GM19397 (cell line): ENCODE results near the gene MTO1.
"Not testable (repeated sequence)": the region's sequence is repeated elsewhere in the genome, so short reads cannot be mapped to it uniquely, and the experiment has no call there.

Source experiments
- ATAC-seq: cut with Tn5 transposase; IDR thresholded peaks from one replicate; pipeline ENCODE4 v1.9.1; 2021; ENCODE audit warnings: mild to moderate bottlenecking, moderate library complexity; ENCODE audit not compliant: unreplicated experiment

The MTO1 gene, protein sequence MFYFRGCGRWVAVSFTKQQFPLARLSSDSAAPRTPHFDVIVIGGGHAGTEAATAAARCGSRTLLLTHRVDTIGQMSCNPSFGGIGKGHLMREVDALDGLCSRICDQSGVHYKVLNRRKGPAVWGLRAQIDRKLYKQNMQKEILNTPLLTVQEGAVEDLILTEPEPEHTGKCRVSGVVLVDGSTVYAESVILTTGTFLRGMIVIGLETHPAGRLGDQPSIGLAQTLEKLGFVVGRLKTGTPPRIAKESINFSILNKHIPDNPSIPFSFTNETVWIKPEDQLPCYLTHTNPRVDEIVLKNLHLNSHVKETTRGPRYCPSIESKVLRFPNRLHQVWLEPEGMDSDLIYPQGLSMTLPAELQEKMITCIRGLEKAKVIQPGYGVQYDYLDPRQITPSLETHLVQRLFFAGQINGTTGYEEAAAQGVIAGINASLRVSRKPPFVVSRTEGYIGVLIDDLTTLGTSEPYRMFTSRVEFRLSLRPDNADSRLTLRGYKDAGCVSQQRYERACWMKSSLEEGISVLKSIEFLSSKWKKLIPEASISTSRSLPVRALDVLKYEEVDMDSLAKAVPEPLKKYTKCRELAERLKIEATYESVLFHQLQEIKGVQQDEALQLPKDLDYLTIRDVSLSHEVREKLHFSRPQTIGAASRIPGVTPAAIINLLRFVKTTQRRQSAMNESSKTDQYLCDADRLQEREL

DNA sequence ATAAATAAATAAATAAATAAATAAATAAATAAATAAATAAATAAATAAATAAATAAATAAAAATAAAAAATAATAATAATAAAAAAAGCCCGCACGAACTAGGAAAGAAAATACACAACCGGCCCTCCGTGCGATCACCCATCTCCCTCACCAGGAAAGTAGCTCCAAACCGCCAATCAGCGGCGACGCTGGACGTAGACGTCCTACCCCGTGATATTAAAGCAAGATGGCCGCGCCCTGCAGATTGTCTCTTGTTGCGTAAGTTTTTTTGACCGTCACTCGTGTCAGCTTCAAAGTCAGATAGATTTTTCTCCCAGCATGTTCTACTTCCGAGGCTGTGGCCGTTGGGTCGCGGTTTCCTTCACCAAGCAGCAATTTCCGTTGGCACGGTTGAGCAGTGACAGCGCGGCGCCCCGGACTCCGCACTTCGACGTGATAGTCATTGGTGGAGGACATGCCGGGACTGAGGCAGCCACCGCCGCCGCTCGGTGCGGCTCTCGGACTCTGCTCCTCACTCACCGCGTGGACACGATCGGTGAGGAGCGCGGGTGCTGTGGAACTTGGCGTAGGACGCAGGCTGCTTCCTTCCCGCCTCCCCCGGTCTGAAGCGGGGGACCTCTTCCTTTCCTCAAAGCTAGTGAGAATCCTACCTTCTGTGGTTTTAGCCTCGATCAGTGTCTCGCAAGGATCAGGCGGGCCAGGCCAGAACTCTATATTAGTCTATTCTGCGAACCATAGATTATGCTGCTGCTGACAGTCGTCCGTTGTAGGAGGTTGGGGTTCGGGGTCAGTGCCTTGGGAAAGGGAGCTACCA lies at the start of gene MTO1:
Gene MTO1 (plus strand): TSS at position 201 of the 814 bp plus-strand sequence. CDS start 118 bp downstream, at position 319.
- ATAC-seq, result peak; percentile 93

- ATAC-seq, result no peak
Observed at GRCh38 chr6:73413102-73413501, 48.4 kb upstream of the MTO1 start.

- ATAC-seq, result no peak
Observed at GRCh38 chr6:73418081-73418741, 43.3 kb upstream of the MTO1 start.

GRCh38 chr6:73421534-73421933 lies 40.0 kb upstream of the MTO1 start:
- ATAC-seq, result no peak

- no peak for ATAC-seq
Observed at GRCh38 chr6:73435236-73435635, 26.3 kb upstream of the MTO1 start.

- no peak for ATAC-seq
Observed at GRCh38 chr6:73443555-73443954, 18.0 kb upstream of the MTO1 start.

DNA sequence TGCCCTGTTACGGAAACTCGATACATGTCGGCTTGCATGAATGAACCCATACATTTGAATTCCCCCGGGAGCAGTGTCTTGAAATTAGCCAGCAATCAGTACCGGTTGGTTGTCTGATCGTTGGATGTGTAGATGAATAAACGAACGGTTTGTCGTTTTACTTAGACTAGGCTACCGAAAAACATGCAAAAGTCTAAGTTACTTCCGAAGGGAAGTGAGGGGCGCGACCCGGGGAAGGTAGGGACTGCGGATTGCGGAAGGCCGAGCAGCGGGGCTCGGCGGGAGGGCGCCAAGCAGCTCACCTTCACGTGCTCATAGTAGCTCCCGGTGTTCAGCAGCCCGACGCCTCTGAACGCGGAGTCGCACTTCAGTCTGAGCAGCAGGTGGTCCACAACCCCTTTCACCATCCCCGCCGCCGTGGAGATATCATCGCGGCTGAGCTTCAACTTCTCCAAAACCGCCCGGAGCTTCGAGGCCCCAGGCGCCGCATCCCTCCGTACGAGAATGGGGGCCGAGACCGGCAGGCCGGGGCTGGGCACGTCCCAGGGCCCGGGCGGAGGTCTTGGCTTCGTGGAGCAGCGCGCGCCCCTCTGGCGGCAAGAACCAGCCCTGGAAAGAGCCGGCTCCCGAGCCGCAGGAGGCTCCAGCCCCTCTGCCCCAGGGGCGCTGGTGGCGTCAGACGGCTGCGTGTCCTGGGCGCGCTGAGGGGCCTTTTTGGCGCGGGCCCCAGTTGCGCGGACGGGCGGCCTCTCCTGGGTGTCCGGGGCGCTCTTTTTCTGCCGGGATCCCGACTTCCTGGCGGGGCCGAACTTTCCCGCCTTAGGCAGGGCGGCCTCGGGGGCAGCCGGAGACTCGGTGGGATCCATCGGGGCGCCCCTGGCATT lies 10.1 kb upstream of the MTO1 start:
- ATAC-seq, result peak; percentile 65

GRCh38 chr6:73452107-73452461 lies 9.5 kb upstream of the MTO1 start, which contains the start of gene CGAS:
Gene CGAS, minus strand, starts transcription at chr6:73452297. Its CDS starts 116 bp downstream, at chr6:73452181.
- ATAC-seq, result peak; percentile 74

DNA sequence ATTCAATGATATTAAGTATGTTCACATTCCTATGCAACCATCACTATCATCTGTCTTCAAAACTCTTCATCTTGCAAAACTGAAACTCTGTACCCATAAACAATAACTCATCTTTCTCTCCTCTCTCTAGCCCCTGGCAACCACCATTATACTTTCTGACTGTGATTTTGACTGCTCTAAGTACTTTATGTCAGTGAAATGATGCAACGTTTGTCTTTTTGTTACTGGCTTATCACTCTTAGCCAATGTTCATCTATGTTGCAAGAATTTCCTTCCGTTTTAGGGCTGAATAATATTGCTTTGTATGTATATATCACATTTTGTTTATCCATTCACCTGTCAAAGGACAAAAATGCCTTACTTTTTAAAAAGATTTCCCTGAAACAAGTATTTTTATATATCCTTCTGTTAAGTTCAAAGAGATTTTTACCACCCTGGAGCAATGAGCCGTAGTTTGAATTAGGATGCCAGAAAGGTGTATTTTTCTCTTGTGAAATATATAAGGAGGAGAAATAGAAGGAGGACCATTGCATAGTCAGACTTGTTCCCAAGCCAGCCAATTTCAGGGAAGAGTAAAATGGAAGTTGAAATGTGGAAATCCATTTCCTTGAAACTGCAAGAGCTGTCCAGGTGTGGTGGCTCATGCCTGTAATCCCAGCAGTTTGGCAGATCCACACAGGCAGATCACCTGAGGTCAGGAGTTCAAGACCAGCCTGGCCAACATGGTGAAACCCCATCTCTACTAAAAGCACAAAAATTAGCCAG lies 5.5 kb upstream of the MTO1 start:
- ATAC-seq, result no peak

DNA sequence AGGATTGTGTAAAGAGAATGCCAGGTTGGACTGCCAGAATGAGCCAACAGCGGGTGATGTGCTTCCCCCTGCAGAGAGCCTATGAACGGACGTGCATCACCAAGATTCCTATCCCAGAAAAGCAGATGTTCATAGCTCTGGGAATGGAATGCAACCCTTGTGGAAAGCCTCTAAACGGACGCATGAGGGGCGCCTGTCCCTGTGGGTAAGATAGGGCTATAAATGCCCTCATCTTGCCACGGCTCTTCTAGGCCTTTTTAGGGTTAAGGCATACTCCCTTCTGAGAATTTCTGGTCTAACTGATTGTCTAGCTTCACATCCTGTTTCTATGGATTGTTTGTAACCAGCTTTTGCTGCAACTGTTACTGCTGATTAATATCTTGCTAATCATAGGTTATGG lies 2.1 kb upstream of the MTO1 start:
- not testable (repeated sequence) for ATAC-seq

DNA sequence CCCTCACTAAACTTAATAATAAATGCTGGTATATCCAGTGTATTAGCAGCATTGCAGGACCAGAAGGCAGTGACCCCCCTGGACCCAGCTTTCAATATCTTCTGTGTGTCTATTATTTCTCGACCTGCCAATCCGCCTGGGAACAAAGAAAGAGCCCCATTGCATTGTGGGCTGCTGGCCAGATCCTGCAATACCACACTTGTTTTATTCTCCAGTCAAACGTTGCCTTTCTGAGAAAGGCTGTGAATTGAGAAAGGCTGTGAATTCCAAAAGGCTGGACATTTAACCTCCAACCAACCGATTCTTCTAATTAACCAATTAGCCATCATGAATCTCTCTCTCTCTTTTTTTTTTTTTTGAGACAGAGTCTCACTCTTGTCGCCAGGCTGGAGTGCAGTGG lies 1.5 kb upstream of the MTO1 start:
- ATAC-seq, result no peak

DNA sequence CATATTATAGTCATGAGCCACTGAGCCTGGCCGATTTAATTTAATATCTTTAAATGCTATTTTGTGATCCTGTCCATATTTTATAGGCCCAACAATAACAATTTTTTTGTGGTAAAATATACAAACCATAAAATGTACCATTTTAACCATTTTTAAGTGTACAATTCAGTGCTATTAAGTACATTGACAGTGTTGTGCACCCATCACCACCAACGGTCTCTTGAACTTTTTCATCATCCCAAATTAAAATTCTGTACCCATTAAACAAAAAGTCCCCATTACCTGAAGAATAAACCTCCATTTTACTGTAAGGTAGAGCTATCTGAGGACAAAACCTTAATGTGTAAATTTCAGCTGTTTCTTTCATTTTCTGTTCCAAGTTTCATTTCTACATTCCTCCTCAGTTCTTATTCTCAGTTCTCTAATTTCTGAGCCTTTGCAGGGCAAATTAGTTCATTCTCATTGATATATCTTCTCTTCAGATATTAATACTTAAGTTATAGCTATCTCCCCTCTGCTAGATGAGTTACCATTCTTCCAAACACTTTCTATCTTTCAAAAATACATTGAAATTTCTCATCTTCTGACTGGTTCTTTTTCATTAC lies 10.3 kb downstream of the MTO1 start:
- ATAC-seq, result peak; percentile 96

- no peak for ATAC-seq
Observed at GRCh38 chr6:73476723-73477122, 15.2 kb downstream of the MTO1 start.

DNA sequence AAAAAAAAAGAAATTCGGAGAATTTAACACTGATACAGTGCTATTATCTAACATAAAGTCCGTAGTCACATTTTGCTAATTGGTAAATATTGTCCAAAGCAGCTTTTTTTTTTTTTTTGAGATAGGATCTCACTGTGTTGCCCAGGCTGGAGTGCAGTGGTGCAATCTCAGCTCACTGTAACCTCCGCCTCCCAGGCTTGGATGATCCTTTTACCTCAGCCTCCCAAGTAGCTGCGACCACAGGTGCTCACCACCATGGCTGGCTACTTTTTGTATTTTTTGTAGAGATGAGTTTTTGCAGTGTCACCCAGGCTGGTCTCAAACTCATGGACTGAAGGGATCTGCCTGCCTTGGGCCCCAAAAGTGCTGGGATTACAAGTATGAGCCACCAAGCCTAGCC lies 15.9 kb downstream of the MTO1 start:
- ATAC-seq, result no peak

DNA sequence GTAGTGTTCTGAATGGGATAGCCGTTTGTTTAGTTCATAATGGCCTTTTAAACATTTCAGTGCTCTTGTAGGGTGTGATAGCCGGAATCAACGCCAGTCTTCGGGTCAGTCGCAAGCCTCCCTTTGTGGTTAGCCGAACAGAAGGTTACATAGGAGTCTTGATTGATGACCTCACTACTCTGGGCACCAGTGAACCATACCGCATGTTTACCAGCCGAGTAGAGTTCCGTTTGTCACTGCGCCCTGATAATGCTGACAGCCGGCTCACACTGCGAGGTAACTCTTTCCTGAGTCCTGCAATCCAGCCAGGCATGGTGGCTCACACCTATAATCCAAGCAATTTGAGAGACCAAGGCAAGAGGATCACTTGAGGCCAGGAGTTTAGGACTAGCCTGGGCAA lies 20.4 kb downstream of the MTO1 start:
- no peak for ATAC-seq

DNA sequence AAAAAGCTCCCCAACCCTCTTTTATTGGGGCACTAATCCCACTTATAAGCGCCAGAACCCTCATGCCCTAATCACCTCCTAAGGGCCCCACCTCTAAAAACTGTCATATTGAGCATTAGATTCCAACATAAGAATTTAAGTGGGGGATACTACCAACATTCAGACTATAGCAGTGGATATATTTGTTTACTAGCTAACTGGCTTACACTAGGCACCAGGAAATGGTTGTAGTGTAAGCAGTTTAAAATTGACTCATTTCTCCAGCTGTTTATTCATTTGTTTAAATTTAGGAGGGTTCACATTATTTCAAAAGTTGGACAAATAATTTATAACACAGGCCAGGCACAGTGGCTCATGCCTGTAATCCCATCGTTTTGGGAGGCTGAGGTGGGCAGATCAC lies 22.9 kb downstream of the MTO1 start:
- no peak for ATAC-seq

GRCh38 chr6:73487473-73487872 lies 25.9 kb downstream of the MTO1 start:
- no peak for ATAC-seq

GRCh38 chr6:73491377-73491776 lies 29.8 kb downstream of the MTO1 start:
- no peak for ATAC-seq

DNA sequence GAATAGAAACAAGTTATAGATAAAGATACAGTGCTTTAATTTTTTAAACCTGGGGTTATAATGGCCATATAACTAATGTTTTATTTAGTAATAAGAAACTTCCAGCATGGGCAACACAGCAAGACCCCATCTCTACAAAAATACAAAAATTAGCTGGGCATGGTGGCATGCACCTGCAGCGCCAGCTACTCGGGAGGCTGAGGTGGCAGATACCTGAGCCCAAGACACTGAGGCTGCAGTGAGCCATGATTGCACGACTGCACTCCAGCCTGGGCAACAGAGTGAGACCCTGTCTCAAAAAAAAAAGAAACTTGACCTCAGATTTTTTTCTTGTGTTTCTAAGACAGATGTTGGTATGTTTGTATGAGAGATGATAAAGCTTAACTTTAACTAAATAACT lies 36.4 kb downstream of the MTO1 start:
- no peak for ATAC-seq
